HCT116 (cell line): Measurements from ENCODE around the gene HGFAC. TPM values are rescaled to one million over a fixed set of nuclear protein-coding genes. Genes with fewer than 3 reads are reported as not detected.

Experiments
- ATAC-seq: fragments of 200-7000 bp; cut with Tn5 transposase; 2 replicates; pipeline ENCODE4 v1.9.1; 2020; ENCODE audit warnings: mild to moderate bottlenecking, moderate library complexity
- BruUV-seq: library from RNA; stranded (reverse); fragments of 400-500 nt; replicated peaks from 2 replicates; lab custom pipeline; 2021; lab: Mats Ljungman, UMichigan
- CTCF ChIA-PET: fragments of 300-600 bp; sonication (Branson Sonifier 250); formaldehyde crosslinking; loops from one replicate; lab custom pipeline; 2021; ENCODE audit warnings: antibody characterized with exemption; lab: Charles Lee
- POLR2A ChIA-PET: fragments of 300-600, 350-600 bp; sonication (Branson Sonifier 250); formaldehyde crosslinking; loops from one replicate; lab custom pipeline; 2021; ENCODE audit warnings: antibody characterized with exemption; lab: Charles Lee
- RAD21 ChIA-PET, 2 experiments: fragments of 300-600 bp; sonication (Branson Sonifier 250); formaldehyde crosslinking; loops; one replicate each; lab custom pipeline; 2023; ENCODE audit warnings: low total read pairs in 2 of 2; ENCODE audit not compliant: uncharacterized antibody in 2 of 2, unreplicated experiment in 2 of 2, low non-redundant PET in 1 of 2; lab: Charles Lee
- DNase-seq: peaks from one replicate; pipeline ENCODE4 v3.0.0-alpha.2; 2010; ENCODE audit warnings: low read depth, low spot score
- H2AFZ ChIP-seq: fragments of 200-600 bp; shearing (Covaris generic), sonication (generic); 2 replicates; pipeline ENCODE4 v1.6.1; 2017; ENCODE audit warnings: low read depth, mixed run types, mixed read lengths, antibody characterized with exemption, low read length; ENCODE audit not compliant: poor library complexity, severe bottlenecking
- H3K27ac ChIP-seq: 2 replicates; pipeline ENCODE4 v1.5.1; 2012; ENCODE audit warnings: low read depth, low read length
- H3K27me3 ChIP-seq: fragments of 200-600 bp; sonication (generic); 2 replicates; pipeline ENCODE4 v1.6.1; 2016; ENCODE audit warnings: mixed run types, low read length, mixed read lengths; ENCODE audit not compliant: insufficient read depth
- H3K36me3 ChIP-seq, 2 experiments: fragments of 200-500 bp in 1 of 2; fragments of 200-600 bp in 1 of 2; sonication (Bioruptor generic) in 1 of 2; sonication (generic) in 1 of 2; 2 replicates each; pipeline versions ENCODE4 v1.5.1 to v1.6.1; 2014 to 2016; ENCODE audit warnings: low read length in 2 of 2, inconsistent platforms in 1 of 2, mixed read lengths in 1 of 2, mixed run types in 1 of 2; ENCODE audit not compliant: insufficient read depth in 2 of 2, control insufficient read depth in 1 of 2
- H3K4me1 ChIP-seq, 2 experiments: fragments of 200-600 bp in 1 of 2; sonication (generic) in 1 of 2; 2 replicates each; pipeline versions ENCODE4 v1.5.1 to v1.6.1; 2012 to 2017; ENCODE audit warnings: low read length in 2 of 2, inconsistent platforms in 1 of 2, mild to moderate bottlenecking in 1 of 2, mixed read lengths in 1 of 2, mixed run types in 1 of 2, moderate library complexity in 1 of 2; ENCODE audit not compliant: insufficient read depth in 2 of 2, control insufficient read depth in 1 of 2
- H3K4me2 ChIP-seq: fragments of 200-600 bp; sonication (generic); 2 replicates; pipeline ENCODE4 v1.6.1; 2017; ENCODE audit warnings: mixed run types, low read length, mixed read lengths
- H3K4me3 ChIP-seq, 2 experiments: fragments of 200-600 bp in 1 of 2; sonication (generic) in 1 of 2; replicated peaks in 1 of 2; 2 replicates each; pipeline ENCODE4 v1.5.1; 2011 to 2016; ENCODE audit warnings: low read length in 2 of 2, control low read depth in 1 of 2, low read depth in 1 of 2, mild to moderate bottlenecking in 1 of 2, mixed read lengths in 1 of 2, mixed run types in 1 of 2
- H3K79me2 ChIP-seq: fragments of 200-600 bp; sonication (generic); 2 replicates; pipeline ENCODE4 v1.6.1; 2017; ENCODE audit warnings: mild to moderate bottlenecking, mixed run types, low read length, moderate library complexity, mixed read lengths; ENCODE audit not compliant: insufficient read depth
- H3K9ac ChIP-seq: fragments of 200-600 bp; sonication (generic); 2 replicates; pipeline ENCODE4 v1.6.1; 2016; ENCODE audit warnings: low read length, mixed read lengths
- H3K9me2 ChIP-seq: fragments of 200-600 bp; sonication (generic), shearing (Covaris generic); 2 replicates; pipeline ENCODE4 v1.6.1; 2017; ENCODE audit warnings: mixed run types, mild to moderate bottlenecking, moderate library complexity; ENCODE audit not compliant: insufficient read depth
- H3K9me3 ChIP-seq, 2 experiments: fragments of 200-500 bp in 1 of 2; fragments of 200-600 bp in 1 of 2; sonication (Bioruptor generic) in 1 of 2; sonication (generic) in 1 of 2; 2 replicates each; pipeline ENCODE4 v1.6.1; 2014 to 2017; ENCODE audit warnings: low read length in 2 of 2, mixed read lengths in 2 of 2, inconsistent platforms in 1 of 2, low read depth in 1 of 2, mild to moderate bottlenecking in 1 of 2, mixed run types in 1 of 2, moderate library complexity in 1 of 2; ENCODE audit not compliant: control insufficient read depth in 1 of 2, insufficient read depth in 1 of 2
- H4K20me1 ChIP-seq: fragments of 200-600 bp; sonication (generic), shearing (Covaris generic); 2 replicates; pipeline ENCODE4 v1.6.1; 2017; ENCODE audit warnings: mixed run types, mild to moderate bottlenecking, moderate library complexity; ENCODE audit not compliant: insufficient read depth
- CBX3 ChIP-seq: IDR thresholded peaks from 2 replicates; pipeline ENCODE4 v1.6.1; 2012; ENCODE audit warnings: low read depth
- EGR1 ChIP-seq: IDR thresholded peaks from 2 replicates; pipeline ENCODE4 v1.6.1; 2012; ENCODE audit warnings: low read depth
- EZH2 ChIP-seq: fragments of 200-600 bp; sonication (generic); IDR thresholded peaks from 2 replicates; pipeline ENCODE4 v1.6.1; 2017; ENCODE audit warnings: antibody characterized with exemption, mixed run types
- JUND ChIP-seq: IDR thresholded peaks from 2 replicates; pipeline ENCODE4 v1.6.1; 2012
- POLR2A ChIP-seq: IDR thresholded peaks from 2 replicates; pipeline ENCODE4 v1.7.0; 2011; ENCODE audit warnings: borderline replicate concordance; ENCODE audit not compliant: insufficient read depth, insufficient read length; ENCODE audit errors: extremely low read depth
- RAD21 ChIP-seq: IDR thresholded peaks from 2 replicates; pipeline ENCODE4 v1.6.1; 2012; ENCODE audit warnings: low read depth, mild to moderate bottlenecking
- SIN3A ChIP-seq: IDR thresholded peaks from 2 replicates; pipeline ENCODE4 v1.6.1; 2012; ENCODE audit warnings: low read depth
- SP1 ChIP-seq: IDR thresholded peaks from 2 replicates; pipeline ENCODE4 v1.6.1; 2012; ENCODE audit warnings: low read depth
- SRF ChIP-seq: IDR thresholded peaks from 2 replicates; pipeline ENCODE4 v1.6.1; 2012; ENCODE audit warnings: low read depth
- TCF7L2 ChIP-seq: IDR thresholded peaks from 2 replicates; pipeline ENCODE4 v1.7.0; 2011; ENCODE audit warnings: borderline replicate concordance, inconsistent platforms; ENCODE audit not compliant: insufficient read depth, insufficient read length; ENCODE audit errors: extremely low read depth
- ZNF274 ChIP-seq: fragments of 200-500 bp; sonication (Bioruptor generic); IDR thresholded peaks from 2 replicates; pipeline ENCODE4 v1.6.1; 2014; ENCODE audit warnings: mild to moderate bottlenecking, low read depth, low read length, inconsistent platforms
- intact Hi-C: fragments of 100-400 bp; cut with micrococcal nuclease; formaldehyde crosslinking; loops from 2 replicates; pipeline ENCODE4 v1.10.0; 2022
- total RNA-seq: library from RNA; stranded (reverse); gene quantifications from one replicate; pipeline ENCODE4 v1.2.1, GENCODE V29; 2021; ENCODE audit not compliant: unreplicated experiment
- TF ChIP-seq, protein P1 (sequence below): IDR thresholded peaks from 2 replicates; pipeline ENCODE4 v1.6.1; 2012
- TF ChIP-seq, protein P2 (sequence below), 3 experiments: fragments of 200-600 bp in 1 of 3; sonication (generic) in 1 of 3; IDR thresholded peaks in 2 of 3; conservative IDR thresholded peaks in 1 of 3; 2 replicates each; pipeline ENCODE4 v1.5.1; 2012 to 2017; ENCODE audit warnings: low read depth in 2 of 3, low read length in 2 of 3, antibody characterized with exemption in 1 of 3, borderline replicate concordance in 1 of 3, control low read depth in 1 of 3, mild to moderate bottlenecking in 1 of 3, mixed read lengths in 1 of 3, mixed run types in 1 of 3, moderate library complexity in 1 of 3; ENCODE audit not compliant: insufficient read depth in 1 of 3
- TF ChIP-seq, protein P3 (sequence below): IDR thresholded peaks from 2 replicates; pipeline ENCODE4 v1.6.1; 2012; ENCODE audit warnings: low read depth
- TF ChIP-seq, protein P4 (sequence below): IDR thresholded peaks from 2 replicates; pipeline ENCODE4 v1.6.1; 2012

Gene HGFAC
- total RNA-seq, 1 experiment from 2014 or later: 1.1 TPM

DNA sequence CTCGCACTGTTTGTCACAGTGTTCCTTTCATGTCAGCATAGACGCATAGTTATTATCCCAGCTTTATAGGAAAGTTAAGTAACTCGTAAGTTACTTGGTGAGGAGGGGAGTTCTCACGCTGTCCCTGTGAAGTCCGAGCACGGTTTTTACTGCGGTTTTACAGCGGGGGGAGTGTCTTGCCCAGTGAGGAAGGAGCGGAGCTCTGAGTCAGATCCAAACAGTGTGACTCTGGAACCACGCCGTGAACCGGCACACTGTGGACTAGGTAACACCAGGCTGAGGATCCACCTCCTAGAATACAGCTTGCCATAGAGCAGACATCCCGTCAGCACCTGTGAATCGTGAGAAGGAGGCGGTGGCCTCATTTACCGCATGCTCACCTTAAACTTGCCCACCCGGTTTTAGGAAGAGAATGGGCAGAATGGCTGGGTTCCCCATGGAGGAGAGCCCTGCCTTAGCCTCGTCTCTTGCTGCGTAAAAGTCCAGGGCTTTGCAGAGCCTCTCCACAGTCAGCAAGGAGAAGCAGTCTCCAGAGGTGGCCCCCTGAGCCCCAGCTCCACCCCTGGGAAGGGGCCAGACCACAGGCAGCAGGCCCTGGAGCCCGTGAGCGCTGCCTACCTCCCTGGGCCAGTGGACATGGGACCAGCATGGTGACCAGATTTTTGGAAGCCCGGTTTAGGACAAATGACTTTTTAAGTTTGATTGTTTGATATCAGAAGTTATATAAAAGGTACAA, 40.2 kb upstream of the HGFAC start:
- Histone ChIP-seq H3K9me2 (no peaks in the 10 kb centered on the region), H3K9me3 (no peaks in the 10 kb centered on the region), H3K36me3 (no peaks in the 10 kb centered on the region), H3K4me2 (no peak overlapping the region), H3K9ac (no peak overlapping the region), H4K20me1 (no peaks in the 10 kb centered on the region), H3K27ac (no peak overlapping the region), H2AFZ (no peak overlapping the region), H3K27me3 (no peaks in the 10 kb centered on the region), H3K79me2 (no peaks in the 10 kb centered on the region), H3K4me3 (no peak overlapping the region), H3K4me1 (peaks cover 0 to 7% of the 10 kb centered on the region in 2 experiments; a peak in 2 of 4 replicates)
- no peak for DNase-seq
- TF ChIP-seq EZH2 (no peak), EGR1 (no peak), POLR2A (no peak), CBX3 (no peak), SIN3A (no peak), TCF7L2 (no peak), SRF (no peak), ZNF274 (no peak), RAD21 (no peak), JUND (no peak), SP1 (no peak)
- TF ChIP-seq, protein P1, sequence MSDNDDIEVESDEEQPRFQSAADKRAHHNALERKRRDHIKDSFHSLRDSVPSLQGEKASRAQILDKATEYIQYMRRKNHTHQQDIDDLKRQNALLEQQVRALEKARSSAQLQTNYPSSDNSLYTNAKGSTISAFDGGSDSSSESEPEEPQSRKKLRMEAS: no peak
- TF ChIP-seq, protein P2, sequence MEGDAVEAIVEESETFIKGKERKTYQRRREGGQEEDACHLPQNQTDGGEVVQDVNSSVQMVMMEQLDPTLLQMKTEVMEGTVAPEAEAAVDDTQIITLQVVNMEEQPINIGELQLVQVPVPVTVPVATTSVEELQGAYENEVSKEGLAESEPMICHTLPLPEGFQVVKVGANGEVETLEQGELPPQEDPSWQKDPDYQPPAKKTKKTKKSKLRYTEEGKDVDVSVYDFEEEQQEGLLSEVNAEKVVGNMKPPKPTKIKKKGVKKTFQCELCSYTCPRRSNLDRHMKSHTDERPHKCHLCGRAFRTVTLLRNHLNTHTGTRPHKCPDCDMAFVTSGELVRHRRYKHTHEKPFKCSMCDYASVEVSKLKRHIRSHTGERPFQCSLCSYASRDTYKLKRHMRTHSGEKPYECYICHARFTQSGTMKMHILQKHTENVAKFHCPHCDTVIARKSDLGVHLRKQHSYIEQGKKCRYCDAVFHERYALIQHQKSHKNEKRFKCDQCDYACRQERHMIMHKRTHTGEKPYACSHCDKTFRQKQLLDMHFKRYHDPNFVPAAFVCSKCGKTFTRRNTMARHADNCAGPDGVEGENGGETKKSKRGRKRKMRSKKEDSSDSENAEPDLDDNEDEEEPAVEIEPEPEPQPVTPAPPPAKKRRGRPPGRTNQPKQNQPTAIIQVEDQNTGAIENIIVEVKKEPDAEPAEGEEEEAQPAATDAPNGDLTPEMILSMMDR (IDR thresholded peaks at IDR 0.05 in 2 of 3, conservative IDR thresholded peaks at IDR 0.05 in 1 of 3; ENCODE audit: borderline replicate concordance in 1 of 3, insufficient read depth in 1 of 3, low read depth in 2 of 3, low read length in 2 of 3): no peak
- TF ChIP-seq, protein P3, sequence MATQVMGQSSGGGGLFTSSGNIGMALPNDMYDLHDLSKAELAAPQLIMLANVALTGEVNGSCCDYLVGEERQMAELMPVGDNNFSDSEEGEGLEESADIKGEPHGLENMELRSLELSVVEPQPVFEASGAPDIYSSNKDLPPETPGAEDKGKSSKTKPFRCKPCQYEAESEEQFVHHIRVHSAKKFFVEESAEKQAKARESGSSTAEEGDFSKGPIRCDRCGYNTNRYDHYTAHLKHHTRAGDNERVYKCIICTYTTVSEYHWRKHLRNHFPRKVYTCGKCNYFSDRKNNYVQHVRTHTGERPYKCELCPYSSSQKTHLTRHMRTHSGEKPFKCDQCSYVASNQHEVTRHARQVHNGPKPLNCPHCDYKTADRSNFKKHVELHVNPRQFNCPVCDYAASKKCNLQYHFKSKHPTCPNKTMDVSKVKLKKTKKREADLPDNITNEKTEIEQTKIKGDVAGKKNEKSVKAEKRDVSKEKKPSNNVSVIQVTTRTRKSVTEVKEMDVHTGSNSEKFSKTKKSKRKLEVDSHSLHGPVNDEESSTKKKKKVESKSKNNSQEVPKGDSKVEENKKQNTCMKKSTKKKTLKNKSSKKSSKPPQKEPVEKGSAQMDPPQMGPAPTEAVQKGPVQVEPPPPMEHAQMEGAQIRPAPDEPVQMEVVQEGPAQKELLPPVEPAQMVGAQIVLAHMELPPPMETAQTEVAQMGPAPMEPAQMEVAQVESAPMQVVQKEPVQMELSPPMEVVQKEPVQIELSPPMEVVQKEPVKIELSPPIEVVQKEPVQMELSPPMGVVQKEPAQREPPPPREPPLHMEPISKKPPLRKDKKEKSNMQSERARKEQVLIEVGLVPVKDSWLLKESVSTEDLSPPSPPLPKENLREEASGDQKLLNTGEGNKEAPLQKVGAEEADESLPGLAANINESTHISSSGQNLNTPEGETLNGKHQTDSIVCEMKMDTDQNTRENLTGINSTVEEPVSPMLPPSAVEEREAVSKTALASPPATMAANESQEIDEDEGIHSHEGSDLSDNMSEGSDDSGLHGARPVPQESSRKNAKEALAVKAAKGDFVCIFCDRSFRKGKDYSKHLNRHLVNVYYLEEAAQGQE: no peak
- TF ChIP-seq, protein P4, sequence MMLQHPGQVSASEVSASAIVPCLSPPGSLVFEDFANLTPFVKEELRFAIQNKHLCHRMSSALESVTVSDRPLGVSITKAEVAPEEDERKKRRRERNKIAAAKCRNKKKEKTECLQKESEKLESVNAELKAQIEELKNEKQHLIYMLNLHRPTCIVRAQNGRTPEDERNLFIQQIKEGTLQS: no peak
- no TSS peak for BruUV-seq
- ChIA-PET RAD21 (no interaction called here), CTCF (no interaction called here), POLR2A (no interaction called here)
- intact Hi-C loops: no loop called here
- no peak for ATAC-seq
